DMS114 treated with DMSO at 0.1 percent for 48 hours (cell line): ENCODE measurements around the gene FBRSL1.

ENCODE experiments used
- DNase-seq: peaks from one replicate; lab custom pipeline; 2025; ENCODE audit not compliant: unreplicated experiment; lab: John Stamatoyannopoulos, UW

FBRSL1 gene

DNA sequence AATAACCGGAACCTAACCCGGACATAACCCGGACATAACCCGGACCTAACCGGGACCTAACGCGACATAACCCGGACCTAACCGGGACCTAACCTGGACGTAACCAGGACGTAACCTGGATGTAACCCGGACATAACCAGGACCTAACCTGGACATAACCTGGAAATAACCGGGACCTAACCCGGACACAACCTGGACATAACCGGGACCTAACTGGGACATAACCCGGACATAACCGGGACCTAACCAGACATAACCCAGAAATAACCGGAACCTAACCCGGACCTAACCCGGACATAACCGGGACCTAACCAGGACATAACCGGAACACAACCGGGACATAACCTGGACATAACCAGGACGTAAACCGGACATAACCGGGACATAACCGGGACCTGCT is 6.7 kb upstream of the FBRSL1 start:
- DNase-seq: no peak

DNA sequence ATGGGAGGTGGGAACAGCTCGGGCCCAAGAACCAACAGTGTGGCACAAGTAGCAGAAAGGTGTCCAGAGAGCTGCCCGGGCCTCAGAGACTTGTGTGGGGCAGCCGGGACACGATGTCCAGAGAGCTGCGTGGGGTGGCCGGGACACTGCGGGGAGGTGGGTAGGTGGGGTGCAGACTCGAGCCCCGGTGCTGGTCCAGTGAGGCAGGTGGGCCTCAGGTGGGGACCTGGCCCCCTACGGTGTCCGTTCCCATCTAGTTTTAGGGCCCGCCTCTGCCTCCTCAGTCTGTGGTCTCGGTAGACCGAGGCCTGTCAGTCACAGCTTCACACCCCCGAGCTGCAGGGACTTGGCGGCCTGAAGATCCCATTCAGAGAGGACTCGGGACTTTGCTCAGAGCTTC is 6.3 kb upstream of the FBRSL1 start:
- no peak for DNase-seq

DNA sequence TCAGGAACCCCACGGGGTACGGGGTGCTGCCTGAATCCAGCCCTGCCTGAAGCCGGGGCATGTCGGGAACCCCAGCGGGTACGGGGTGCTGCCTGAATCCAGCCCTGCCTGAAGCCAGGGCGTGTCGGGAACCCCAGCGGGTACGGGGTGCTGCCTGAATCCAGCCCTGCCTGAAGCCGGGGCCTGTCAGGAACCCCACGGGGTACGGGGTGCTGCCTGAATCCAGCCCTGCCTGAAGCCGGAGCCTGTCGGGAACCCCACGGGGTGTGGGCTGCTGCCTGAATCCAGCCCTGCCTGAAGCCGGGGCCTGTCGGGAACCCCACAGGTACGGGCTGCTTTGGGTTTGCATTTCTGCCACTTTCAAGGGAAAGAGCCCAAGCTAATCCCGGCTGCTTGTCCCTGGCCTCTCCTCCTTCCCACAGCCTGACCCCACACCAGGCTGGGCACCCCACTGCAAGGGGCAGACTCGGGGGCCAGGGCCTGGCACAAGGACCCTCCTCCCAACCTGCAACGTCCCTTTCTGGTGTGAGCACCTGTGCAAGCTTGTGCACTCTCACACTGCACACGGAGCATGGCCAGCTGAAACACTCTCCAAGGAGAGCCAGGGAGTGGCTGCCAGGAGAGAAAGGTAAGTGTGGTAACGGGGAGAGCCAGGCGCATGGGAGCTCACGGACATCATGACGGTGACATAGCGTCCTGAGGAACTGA is 5.6 kb upstream of the FBRSL1 start:
- DNase-seq: no peak

DNA sequence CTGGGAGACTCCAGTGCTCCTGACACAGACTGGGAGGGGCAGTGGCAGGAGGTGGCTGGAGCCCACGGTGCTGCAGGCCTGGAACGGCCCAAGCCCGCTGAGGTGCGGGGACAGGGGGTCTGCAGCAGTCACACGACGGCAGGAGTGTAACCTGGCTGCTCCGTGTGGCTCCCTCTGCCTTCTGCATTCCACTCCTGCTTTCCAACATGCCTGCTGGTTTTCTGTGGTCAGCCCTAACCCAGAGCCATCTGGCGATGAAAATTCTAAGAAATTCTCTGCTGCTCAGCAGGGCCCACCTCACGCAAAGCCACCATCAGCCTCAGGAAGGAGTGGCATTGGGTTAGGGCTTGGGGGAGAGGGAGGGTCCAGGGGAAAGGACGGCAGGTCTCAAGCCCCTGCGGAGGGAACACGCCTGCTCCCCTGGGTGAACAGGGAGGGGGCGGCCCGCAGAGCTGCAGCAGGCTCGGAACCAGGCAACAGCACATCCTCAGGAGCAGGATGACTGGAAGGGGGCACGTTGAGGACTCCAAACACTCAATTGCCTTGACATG is 5.0 kb upstream of the FBRSL1 start:
- DNase-seq: no peak

DNA sequence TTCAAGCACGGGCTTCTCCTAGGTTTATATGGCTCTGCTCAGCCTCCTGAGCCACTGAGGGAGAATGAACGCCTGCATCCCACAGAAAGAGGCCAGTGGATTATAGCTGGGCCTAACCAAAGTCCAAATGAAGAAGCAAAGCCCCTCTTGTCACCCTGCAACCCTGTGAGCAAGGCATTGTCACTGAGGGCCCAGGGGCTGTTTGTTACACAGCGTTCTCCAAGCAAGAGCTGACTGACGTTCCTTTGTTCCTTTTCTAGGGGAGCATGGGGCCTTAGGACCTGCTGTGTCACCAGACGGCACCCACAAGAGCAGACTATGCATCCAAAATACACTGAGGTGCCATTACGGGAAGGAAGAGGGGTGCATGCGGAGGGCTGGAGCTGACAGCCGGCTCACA is 4.3 kb upstream of the FBRSL1 start:
- no peak for DNase-seq

DNA sequence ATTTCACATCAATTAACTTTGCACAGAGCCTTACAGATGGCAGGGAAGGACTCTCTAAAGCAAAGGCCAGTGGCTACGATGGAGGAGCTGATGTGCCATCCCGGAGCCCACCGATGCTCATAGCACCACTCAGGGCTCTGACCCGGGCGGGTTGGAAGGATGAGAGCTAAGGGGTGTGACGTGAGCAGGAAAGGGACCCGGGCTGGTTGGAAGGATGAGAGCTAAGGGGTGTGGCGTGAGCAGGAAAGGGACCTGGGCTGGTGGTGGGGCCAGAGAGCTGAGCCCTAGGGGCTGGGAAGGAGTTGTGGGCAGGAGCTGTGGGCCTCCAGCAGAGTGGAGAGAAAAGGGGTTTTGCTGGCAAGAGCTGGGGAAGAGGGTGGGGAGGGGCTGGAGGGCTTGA is 3.8 kb upstream of the FBRSL1 start:
- no peak for DNase-seq

DNA sequence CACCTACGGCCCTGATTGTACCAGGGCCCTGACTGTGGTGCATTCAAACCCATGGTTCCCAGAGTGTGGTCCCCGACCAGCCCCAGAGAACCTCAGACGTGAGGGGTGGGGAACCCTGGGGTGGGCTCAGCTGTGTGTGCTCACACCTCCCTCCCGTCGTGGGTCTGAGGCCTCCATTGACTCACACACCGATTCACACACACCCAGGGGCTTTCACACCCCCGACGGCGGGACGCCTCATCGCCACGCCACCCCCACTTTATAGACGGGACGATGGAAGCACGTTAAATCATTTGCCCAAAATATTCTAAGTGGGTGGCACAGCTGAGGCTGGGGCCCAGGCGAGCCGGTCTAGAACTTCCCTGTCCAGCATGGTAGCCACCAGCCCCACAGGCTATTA is 3.4 kb upstream of the FBRSL1 start:
- DNase-seq: no peak

DNA sequence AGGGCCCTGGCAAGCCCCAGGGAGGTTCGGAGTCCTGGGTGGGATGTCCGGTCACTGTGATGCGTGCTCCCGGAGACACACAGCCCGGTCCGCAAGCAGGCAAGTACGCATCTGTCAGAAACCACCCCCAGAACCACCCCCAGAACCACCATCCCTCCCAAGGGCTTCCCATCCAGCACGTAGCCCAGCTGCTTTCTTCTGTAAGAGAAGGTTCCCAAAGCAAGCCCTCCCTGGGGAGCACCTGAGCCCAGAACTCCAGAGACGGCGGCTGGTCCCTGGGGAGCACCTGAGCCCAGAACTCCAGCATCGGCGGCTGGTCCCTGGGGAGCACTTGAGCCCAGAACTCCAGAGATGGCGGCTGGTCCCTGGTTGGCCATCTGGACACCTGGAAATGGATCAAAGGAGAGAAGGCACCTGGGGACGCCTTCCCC is 2.6 kb upstream of the FBRSL1 start:
- no peak for DNase-seq

DNA sequence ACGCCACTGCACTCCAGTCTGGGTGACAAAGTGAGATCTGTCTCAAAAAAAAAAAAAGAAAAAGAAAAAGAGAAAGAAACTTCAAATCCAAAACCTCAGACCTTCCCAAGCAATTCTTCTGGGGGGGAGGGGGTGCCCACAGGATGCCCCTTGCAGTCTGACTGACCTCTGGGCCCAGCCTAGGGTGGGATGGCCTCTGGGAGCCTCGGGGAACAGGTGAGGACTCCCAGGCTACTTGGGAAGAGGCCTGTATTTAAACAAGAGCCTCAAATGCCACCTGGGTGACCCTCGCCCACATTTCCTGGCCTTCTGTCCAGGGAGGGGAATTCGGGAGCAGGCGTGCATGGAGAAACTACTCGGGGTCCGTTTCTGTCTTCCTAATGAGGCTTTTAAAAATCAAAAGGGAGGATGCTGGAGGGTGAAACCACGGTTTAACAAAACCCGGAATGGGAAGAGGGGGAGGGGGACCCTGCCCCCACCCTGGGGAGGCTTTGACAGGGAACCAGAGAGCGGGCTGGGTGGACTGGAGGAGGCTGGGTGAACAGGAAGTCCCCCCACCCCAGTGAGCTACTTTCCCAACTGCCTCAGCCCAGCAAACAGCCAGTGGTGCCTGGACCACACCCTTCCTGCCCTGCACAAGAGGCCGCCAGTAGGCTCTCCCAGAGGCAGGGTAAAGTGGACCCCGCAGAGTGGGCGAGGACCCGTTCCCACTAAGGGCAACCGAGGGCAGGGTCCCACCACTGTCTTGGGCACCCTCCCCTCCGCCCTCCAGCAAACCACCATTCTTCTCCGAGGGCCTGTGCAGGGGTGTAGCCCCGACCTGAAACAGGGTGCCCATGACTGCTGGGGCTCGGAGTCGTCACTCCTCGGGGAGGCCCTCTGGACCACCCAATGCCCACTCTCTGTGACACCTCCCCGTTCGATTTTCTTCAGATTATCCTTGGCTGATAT is 1.5 kb upstream of the FBRSL1 start:
- DNase-seq: no peak

DNA sequence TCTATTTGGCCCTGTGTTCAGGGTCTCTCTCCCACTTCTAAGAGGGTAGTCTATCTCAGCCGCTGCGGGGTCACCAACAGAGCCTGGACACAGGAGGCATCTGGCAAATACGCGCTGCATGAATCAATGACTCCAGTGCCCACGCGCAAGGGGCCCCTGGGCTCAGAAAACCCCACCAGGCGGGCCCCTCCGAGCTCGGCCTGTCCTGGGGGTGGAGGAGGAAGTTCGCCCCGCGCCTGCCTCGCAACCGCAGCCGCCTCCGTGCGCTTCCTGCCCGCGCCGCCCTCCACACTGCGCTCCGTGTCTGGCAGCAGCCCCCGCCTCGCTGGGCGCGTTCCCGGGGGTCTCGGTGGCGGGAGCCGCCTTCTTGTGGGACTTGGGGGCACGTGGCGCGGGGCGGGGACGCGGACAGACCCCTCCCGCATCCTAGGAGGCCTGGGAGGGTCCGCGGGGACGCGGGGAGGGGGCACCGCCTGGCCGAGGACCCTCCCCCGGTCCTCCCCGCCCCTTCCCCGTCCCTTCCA is 811 bp upstream of the FBRSL1 start:
- DNase-seq: no peak

DNA sequence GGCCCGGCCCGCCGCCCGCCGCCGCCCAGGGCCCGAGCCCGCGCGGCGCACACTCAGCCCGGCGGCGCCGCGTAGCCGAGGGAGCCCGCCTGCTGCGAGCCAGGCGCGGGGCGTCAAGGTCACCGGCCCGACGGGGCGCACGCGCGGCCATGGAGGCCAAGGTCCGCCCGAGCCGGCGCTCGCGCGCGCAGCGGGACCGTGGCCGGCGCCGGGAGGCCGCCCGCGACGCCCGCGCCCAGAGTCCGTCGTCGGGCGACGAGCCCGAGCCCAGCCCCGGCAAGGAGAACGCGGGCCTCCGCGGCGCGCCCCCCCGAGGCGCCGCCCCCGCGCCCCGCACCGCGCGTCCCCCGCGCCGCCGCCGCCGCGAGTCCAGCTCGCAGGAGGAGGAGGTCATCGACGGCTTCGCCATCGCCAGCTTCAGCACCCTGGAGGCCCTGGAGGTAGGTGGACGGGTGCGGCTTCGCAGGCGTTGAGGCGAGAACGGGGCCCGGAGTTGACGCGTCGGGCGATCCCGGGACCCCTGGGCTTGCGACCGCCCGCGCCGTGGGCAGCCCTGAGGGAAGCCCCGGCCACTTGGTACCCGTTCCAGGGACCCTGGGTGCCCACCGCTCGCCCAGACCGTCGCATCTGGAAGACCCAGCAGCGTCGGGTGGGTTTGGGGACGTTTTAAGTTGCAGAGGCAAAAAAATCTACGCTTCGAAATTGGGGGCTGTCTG is 629 bp downstream of the FBRSL1 start:
- no peak for DNase-seq

DNA sequence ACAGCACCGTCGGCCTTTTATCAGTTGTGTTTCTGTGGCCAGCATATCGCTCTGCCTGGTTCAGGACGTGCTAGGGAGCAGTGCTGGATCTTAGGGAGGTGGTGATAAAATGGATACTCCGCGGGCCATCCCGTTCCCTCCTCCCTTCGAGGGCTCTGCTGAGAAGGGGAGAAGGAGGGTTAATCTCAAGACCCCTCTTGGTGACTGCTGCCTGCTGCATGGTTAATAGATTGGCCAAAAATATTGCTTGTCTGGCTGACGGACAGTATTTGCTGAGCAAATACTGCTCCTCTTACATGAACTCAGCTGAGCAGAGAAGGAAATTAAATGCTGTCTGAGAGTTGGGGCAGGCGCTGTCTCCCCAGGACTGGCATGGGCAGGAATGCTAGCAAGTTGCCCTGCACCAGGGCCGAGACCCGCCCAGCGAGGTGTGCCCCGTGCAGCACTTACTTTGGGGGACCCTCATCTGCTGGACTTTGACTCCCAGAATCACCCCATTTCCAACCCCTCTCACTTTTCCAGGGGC is 1.2 kb downstream of the FBRSL1 start:
- DNase-seq: no peak

DNA sequence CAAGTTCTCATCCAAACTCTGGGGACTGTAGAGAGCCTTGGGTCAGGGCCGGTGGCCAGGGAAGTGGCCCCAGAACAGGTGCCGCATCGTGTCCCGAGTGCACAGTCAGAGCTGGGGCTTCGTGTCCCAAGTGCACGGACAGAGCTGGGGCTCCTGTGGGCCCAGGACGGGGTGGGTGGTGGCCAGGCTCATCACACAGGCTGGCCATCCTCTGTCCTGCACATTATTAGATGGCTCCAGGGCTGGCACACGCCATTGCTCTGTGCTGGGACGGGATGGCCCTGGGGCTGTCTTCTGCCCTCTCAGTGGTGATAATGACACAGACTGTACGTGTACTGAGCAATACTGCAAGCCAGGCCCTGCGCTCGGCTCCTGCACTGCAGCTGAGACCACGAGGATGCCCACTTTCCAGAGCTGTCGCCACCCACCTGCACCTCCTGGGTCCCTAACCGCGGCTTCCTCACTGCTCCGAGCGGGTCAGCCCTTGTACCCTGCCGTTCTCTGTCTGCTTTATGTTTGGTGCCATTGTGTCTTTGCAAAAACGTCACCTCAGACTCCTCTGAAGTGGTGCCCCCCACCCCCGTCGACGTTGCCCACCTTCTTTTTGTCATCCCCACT is 1.9 kb downstream of the FBRSL1 start:
- DNase-seq: no peak

DNA sequence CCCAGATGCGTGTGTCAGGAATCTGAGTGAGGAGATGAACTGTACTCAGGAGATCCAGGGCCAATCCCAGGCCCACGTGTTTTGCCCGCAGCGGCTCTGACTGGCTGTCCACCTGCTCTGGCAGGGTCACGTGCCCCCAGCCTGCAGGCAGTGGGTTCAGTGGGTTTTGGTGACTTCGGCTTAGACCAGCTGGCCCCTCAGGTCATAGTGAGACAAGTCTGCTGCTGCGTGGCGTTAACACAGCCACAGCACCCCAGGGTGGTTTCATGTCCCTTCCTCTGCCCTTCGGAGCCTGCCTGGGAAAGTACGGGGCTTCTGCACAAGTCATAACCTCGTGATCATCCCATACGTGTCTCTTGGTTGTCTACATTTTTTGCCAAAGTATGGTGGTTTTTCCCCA is 2.6 kb downstream of the FBRSL1 start:
- no peak for DNase-seq

DNA sequence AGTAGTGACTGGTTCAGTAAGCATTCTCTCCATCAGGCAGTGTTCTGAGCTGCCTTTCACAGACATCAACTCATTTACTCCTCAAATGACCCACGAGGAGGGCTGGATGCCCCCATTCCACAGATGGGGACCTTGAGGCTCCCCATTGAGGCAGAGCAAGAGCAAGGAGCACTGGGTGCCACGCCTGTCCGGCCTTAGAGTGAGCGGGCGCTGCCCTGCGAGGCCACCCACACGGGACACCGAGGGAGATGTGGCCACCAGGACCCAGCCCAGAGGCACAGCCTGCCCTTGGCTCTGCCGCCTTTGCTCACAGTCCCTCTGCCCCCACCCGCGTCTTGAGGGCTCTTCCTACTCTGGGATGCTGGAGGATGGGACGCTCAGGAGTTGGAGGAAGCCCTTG is 3.0 kb downstream of the FBRSL1 start:
- DNase-seq: no peak

DNA sequence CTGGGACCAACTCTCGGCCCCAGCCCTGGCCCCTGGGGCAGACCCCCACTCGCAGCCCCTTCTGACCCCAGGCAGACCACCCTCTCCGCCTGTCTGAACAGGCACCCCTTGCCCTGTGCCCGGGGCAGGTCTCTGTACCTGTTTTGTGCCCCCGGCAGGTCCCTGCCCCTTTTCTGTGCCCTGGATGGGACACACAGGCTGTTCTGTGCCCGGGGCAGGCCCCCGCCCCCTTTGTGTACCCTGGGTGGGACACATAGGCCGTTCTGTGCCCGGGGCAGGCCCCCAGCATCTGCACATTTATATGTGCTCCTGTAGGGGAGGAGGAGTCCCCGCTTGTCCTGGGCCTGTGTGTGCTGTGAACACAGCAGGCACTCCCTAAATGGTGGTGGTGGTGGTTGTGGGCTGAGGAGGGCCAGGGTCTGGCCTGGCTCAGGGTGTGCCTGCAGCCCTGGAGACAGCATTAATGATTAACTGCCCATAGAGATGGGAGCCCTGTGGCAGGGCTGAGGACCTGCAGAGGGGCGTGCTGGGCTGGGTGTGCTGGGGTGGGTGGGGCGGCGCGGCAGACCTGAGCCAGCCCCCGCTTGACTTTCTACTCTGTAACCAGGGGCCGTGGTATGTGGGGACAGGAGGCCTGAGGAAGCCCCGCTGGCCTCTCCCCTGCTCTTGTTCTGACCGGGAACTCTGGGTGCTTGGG is 3.7 kb downstream of the FBRSL1 start:
- no peak for DNase-seq

DNA sequence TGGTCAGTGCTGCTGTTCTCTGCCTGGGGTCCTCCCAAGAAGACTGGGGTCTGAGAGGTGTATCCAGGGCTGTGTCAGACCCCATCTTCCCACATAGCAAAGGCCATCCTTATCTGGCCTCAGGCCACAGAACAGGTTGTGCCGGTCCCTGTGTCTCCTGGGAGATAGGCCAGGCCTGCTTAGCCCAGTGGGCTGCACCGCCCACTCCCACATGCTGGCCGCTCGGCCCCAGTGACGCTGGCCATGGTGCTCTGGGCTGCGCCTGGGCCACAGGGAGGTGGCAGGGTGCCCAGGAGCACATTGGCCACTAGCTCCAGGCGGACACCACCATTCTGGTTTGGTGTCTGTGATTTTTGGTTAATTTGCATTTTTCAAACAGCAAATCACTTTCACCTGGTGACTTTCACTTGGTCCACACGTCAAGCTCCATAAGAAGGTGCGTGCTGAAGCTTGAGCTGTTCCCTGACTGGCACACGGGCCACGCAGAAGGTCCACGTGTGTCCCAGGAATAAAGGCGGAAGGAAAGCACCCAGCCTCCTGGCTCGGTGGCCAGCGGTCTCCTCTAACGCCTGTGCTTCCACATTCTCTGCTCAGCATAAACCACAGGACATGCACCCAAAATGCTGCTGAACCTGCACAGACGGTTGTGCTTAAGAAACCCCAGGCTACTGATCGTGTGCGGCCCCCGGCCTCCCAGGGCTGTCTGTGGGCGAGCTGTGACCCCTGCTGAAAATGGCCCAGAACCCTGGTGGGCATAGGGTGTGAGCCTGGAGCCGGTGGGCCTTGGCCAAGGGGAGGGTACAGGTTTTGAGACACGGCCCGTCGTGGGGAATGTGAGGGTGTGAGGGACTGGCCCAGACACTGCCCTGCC is 4.6 kb downstream of the FBRSL1 start:
- no peak for DNase-seq

DNA sequence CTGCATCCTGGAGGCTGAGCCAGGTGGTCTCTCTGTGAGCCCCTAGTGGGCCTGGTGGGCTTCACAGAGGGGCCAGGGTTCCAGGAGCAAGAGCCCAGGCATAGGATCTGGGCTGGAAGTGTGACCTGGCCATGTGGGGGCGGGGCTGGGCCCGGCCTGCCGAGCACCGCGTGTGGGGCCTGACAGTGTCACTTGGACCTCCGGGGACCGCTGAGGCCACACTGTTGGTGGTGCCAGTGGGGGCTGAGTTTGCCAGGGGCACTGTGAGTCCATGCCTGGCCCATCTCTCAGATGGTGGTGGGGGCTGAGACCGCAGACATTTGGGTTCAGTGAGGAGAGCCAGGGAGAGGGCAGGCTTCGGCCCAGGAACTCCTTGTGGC is 5.2 kb downstream of the FBRSL1 start:
- no peak for DNase-seq
